Gastroesophageal sphincter (tissue), 3 donors: ENCODE results near the gene TAF6L.

Experiments used
- EP300 ChIP-seq: sonication (generic); formaldehyde crosslinking; IDR thresholded peaks from one replicate; pipeline ENCODE4 v1.6.1; 2017; ENCODE audit warnings: antibody characterized with exemption, mild to moderate bottlenecking
- POLR2A ChIP-seq, 2 donors: fragments of 450-650 bp; IDR thresholded peaks; one replicate each; pipeline ENCODE4 v1.6.1; 2017; ENCODE audit warnings: antibody characterized with exemption in 2 of 2, mild to moderate bottlenecking in 2 of 2, moderate library complexity in 1 of 2
- POLR2AphosphoS5 ChIP-seq: sonication (generic); formaldehyde crosslinking; IDR thresholded peaks from one replicate; pipeline ENCODE4 v1.6.1; 2017; ENCODE audit warnings: antibody characterized with exemption
- TF ChIP-seq, protein P1 (sequence below), 4 experiments: fragments of 200-600 bp in 2 of 4; fragments of 450-650 bp in 2 of 4; sonication (generic) in 1 of 4; IDR thresholded peaks; one replicate each; pipeline ENCODE4 v1.5.1; 2017 to 2019; ENCODE audit warnings: antibody characterized with exemption in 4 of 4, mild to moderate bottlenecking in 2 of 4, moderate library complexity in 2 of 4

DNA sequence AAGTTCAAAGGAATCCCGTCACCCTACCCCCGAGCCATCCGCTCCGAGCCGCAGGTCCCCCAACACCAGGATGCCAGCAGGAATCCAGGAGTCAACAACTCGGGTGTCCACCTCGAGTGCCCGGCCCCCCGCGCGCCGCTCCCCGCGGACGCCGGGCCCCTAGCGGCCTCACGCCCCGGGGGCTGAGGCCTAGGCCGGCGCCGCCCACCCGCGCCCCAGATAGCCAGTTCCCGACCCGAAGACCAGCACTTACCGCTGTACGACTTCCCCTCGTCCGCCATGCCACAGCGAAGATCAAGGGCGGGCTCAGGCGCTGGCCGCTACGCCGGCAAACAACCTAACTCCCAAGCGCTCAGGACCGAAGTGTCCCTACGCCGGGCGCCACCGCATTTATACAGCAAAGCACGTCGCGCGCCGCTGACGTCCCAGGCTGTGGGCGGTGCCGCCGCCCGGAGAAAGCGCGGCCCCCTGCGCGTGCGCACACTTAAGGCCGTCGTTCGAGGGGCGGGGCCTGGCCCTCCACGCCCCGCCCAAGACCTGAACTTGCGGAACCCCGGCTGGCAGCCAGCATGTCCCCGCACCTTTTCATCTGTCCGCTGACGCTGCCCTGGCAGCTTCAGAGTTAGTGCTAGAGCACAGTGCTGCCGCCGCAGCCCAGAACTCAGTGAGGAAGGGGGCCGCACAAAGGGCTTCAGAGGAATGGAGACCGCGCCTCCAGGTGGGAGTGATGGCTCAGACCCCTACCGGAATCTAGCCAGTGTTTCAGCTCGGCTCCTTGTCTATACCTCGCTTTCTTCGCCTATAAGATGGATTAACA is 34.1 kb downstream of the TAF6L start, which contains the start of gene NXF1:
- TF ChIP-seq EP300 (no peak), POLR2A (IDR thresholded peaks at IDR 0.05) (peak; percentile 100), POLR2AphosphoS5 (peak; percentile 100)
- TF ChIP-seq, protein P1, sequence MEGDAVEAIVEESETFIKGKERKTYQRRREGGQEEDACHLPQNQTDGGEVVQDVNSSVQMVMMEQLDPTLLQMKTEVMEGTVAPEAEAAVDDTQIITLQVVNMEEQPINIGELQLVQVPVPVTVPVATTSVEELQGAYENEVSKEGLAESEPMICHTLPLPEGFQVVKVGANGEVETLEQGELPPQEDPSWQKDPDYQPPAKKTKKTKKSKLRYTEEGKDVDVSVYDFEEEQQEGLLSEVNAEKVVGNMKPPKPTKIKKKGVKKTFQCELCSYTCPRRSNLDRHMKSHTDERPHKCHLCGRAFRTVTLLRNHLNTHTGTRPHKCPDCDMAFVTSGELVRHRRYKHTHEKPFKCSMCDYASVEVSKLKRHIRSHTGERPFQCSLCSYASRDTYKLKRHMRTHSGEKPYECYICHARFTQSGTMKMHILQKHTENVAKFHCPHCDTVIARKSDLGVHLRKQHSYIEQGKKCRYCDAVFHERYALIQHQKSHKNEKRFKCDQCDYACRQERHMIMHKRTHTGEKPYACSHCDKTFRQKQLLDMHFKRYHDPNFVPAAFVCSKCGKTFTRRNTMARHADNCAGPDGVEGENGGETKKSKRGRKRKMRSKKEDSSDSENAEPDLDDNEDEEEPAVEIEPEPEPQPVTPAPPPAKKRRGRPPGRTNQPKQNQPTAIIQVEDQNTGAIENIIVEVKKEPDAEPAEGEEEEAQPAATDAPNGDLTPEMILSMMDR (IDR thresholded peaks at IDR 0.05): peak in 3 of 4 experiments; percentile 34 to 48 (median 46)
